Stomach (tissue), 9 donors: ENCODE measurements around the gene UQCC2. TPM values are rescaled to one million over a fixed set of nuclear protein-coding genes. Genes with fewer than 3 reads are reported as not detected.

Experiments used
- DNase-seq, 2 donors: peaks; one replicate each; pipeline versions ENCODE4 v3.0.0 to v3.0.0-alpha.2; 2013 to 2019
- H3K27ac ChIP-seq, 5 donors: fragments of 200-600 bp in 4 of 5; sonication (generic) in 4 of 5; one replicate each; pipeline ENCODE4 v1.5.1; 2013 to 2019; ENCODE audit warnings: mild to moderate bottlenecking in 1 of 5, moderate library complexity in 1 of 5
- H3K27me3 ChIP-seq, 3 donors: fragments of 200-600 bp; sonication (generic); one replicate each; pipeline ENCODE4 v1.5.1; 2017 to 2019; ENCODE audit warnings: mixed run types in 1 of 3
- H3K36me3 ChIP-seq, 4 donors: fragments of 200-600 bp; sonication (generic); 1 replicate in 3 of 4; 2 replicates in 1 of 4; pipeline ENCODE4 v1.5.1; 2016 to 2019
- H3K4me1 ChIP-seq, 4 donors: fragments of 200-600 bp; sonication (generic); one replicate each; pipeline ENCODE4 v1.5.1; 2016 to 2019
- H3K4me3 ChIP-seq, 4 donors: fragments of 200-600 bp; sonication (generic) in 3 of 4; one replicate each; pipeline ENCODE4 v1.5.1; 2016 to 2019; ENCODE audit warnings: mild to moderate bottlenecking in 1 of 4
- H3K9me3 ChIP-seq, 4 donors: fragments of 200-600 bp; sonication (generic); one replicate each; pipeline ENCODE4 v1.5.1; 2016 to 2019
- CTCF ChIP-seq, 7 experiments: fragments of 450-650 bp in 4 of 7; fragments of 200-600 bp in 3 of 7; sonication (generic) in 3 of 7; IDR thresholded peaks; one replicate each; pipeline ENCODE4 v1.5.1; 2016 to 2019; ENCODE audit warnings: antibody characterized with exemption in 7 of 7, control low read depth in 2 of 7, mild to moderate bottlenecking in 1 of 7
- EP300 ChIP-seq: sonication (generic); formaldehyde crosslinking; IDR thresholded peaks from one replicate; pipeline ENCODE4 v1.6.1; 2017; ENCODE audit warnings: antibody characterized with exemption
- POLR2A ChIP-seq, 4 donors: fragments of 450-650 bp; IDR thresholded peaks; one replicate each; pipeline ENCODE4 v1.6.1; 2016; ENCODE audit warnings: antibody characterized with exemption in 4 of 4, control low read depth in 2 of 4, mild to moderate bottlenecking in 1 of 4, moderate library complexity in 1 of 4
- POLR2AphosphoS5 ChIP-seq, 3 donors: sonication (generic); formaldehyde crosslinking; IDR thresholded peaks; one replicate each; pipeline ENCODE4 v1.6.1; 2016; ENCODE audit warnings: antibody characterized with exemption in 3 of 3
- WGBS, 5 donors: extraction: QIAGEN DNeasy Blood & Tissue Kit in 3 of 5; methylation state at CpG; one replicate each; pipeline versions ENCODE4 v1.1.5 to v1.1.7; 2013 to 2018; 5-methylcytosine and 5-hydroxymethylcytosine counted together
- intact Hi-C: fragments of 100-400 bp; cut with DNase I; formaldehyde crosslinking; loops from one replicate; pipeline ENCODE4 v1.15.1; 2023; ENCODE audit warnings: low total_unique reads
- polyA plus RNA-seq, 3 donors: library from polyadenylated mRNA; stranded (reverse); fragments of 200-250 nt; gene quantifications; one replicate each; pipeline ENCODE4 v1.2.3, GENCODE V29; 2013
- total RNA-seq, 5 donors: library from RNA; depleted of rRNA; stranded (reverse); fragments of >200 nt; gene quantifications; one replicate each; pipeline versions ENCODE4 v1.1.0 to v1.2.3, GENCODE V29; 2014 to 2016
- donor health status: healthy with polysubstance abuse.
- donor health status: Bipolar disorder and iron deficiency.
- donor health status: healthy.

UQCC2 gene
- total and polyA plus RNA-seq, 8 donors: 4.7 to 109 (median 24.7) TPM

- no peak overlapping the region for H3K27ac ChIP-seq
- 66 to 79% (median 75%) methylated on average over 7 to 8 of the region's 8 CpGs for WGBS, 5 donors
- H3K9me3 ChIP-seq: no peaks in the 10 kb centered on the region
- peaks cover 51 to 100% (median 97%) of the 10 kb centered on the region in 4 donors for H3K36me3 ChIP-seq
- H3K4me3 ChIP-seq: no peak overlapping the region
- H3K27me3 ChIP-seq: no peaks in the 10 kb centered on the region
- intact Hi-C loops: no loop called here
- no peak for TF ChIP-seq EP300
- no peak for TF ChIP-seq CTCF (IDR thresholded peaks at IDR 0.05)
- no peak for TF ChIP-seq POLR2AphosphoS5 (IDR thresholded peaks at IDR 0.05)
- no peak for TF ChIP-seq POLR2A (IDR thresholded peaks at IDR 0.05)
- H3K4me1 ChIP-seq: peaks cover 0 to 12% (median 5%) of the 10 kb centered on the region in 4 donors
- no peak for DNase-seq
These were observed 34.3 kb downstream of the UQCC2 start for GRCh38 chr6:33677143-33677660.

- no peak for TF ChIP-seq CTCF (IDR thresholded peaks at IDR 0.05)
- TF ChIP-seq POLR2A (IDR thresholded peaks at IDR 0.05): no peak
- Histone ChIP-seq H3K4me3 (no peak overlapping the region), H3K9me3 (no peaks in the 10 kb centered on the region), H3K27ac (no peak overlapping the region), H3K36me3 (peaks cover 54 to 100% (median 97%) of the 10 kb centered on the region in 4 donors), H3K4me1 (peaks cover 0 to 12% (median 5%) of the 10 kb centered on the region in 4 donors), H3K27me3 (no peaks in the 10 kb centered on the region)
- no peak for DNase-seq
- 85 to 94% (median 88%) methylated on average over 15 of the region's 15 CpGs for WGBS, 5 donors
- intact Hi-C loops: no loop called here
These were observed 34.9 kb downstream of the UQCC2 start for GRCh38 chr6:33676416-33677142.

GRCh38 chr6:33675968-33676367 is 35.5 kb downstream of the UQCC2 start:
- WGBS, 5 donors: 87 to 97% (median 94%) methylated on average over 7 of the region's 7 CpGs
- peaks cover 60 to 100% (median 97%) of the 10 kb centered on the region in 4 donors for H3K36me3 ChIP-seq
- no peaks in the 10 kb centered on the region for H3K9me3 ChIP-seq
- H3K27me3 ChIP-seq: no peaks in the 10 kb centered on the region
- H3K4me3 ChIP-seq: no peak overlapping the region
- intact Hi-C loops: no loop called here
- peaks cover 0 to 12% (median 5%) of the 10 kb centered on the region in 4 donors for H3K4me1 ChIP-seq
- DNase-seq: no peak
- no peak for TF ChIP-seq CTCF (IDR thresholded peaks at IDR 0.05)
- no peak for TF ChIP-seq POLR2A (IDR thresholded peaks at IDR 0.05)
- TF ChIP-seq POLR2AphosphoS5 (IDR thresholded peaks at IDR 0.05): no peak
- TF ChIP-seq EP300: no peak
- H3K27ac ChIP-seq: no peak overlapping the region

- Histone ChIP-seq H3K27ac (no peak overlapping the region), H3K4me3 (no peak overlapping the region), H3K36me3 (peaks cover 62 to 100% (median 97%) of the 10 kb centered on the region in 4 donors), H3K4me1 (peaks cover 0 to 14% (median 5%) of the 10 kb centered on the region in 4 donors), H3K27me3 (no peaks in the 10 kb centered on the region), H3K9me3 (no peaks in the 10 kb centered on the region)
- no peak for DNase-seq
- intact Hi-C loops: no loop called here
- 74 to 89% (median 83%) methylated on average over 7 of the region's 7 CpGs for WGBS, 5 donors
- TF ChIP-seq POLR2AphosphoS5 (IDR thresholded peaks at IDR 0.05) (no peak), CTCF (IDR thresholded peaks at IDR 0.05) (no peak), POLR2A (IDR thresholded peaks at IDR 0.05) (no peak), EP300 (no peak)
These were observed 37.6 kb downstream of the UQCC2 start for GRCh38 chr6:33673851-33674250.
